Upper lobe of left lung (tissue), 4 donors: ENCODE results near the gene NUPR1.

Experiments
- POLR2A ChIP-seq, 4 donors: fragments of 450-650 bp; IDR thresholded peaks; one replicate each; pipeline ENCODE4 v1.5.1; 2016 to 2017; ENCODE audit warnings: antibody characterized with exemption in 4 of 4, mild to moderate bottlenecking in 2 of 4
- POLR2AphosphoS5 ChIP-seq, 2 donors: sonication (generic); formaldehyde crosslinking; IDR thresholded peaks; one replicate each; pipeline ENCODE4 v1.5.1; 2017; ENCODE audit warnings: antibody characterized with exemption in 2 of 2
- TF ChIP-seq, protein P1 (sequence below), 6 experiments: fragments of 450-650 bp in 4 of 6; fragments of 200-600 bp in 2 of 6; sonication (generic) in 2 of 6; IDR thresholded peaks; one replicate each; pipeline ENCODE4 v1.5.1; 2016 to 2019; ENCODE audit warnings: antibody characterized with exemption in 6 of 6

DNA sequence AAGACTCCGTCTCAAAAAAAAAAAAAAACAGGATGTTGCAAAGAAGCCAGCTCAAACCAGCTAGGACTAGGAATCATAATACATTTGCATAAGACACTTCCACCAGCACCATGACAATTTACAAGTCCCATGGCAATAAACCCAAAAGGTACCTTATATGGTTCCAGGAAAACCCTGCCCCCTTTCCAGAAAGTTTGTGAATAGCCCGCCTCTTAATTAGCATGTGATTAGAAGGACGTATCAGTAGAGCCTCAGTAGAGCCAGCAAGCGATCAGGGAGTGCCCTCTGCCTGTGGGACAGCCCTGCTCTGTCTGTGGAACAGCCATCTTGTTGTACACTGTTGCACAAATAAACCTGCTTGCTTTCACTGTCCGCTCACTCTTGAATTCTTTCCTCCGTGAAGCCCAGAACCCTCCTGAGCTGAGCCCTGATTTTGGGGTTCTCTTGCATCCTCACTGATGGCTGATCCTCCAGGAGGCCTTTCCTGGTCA, 14.0 kb downstream of the NUPR1 start:
- TF ChIP-seq, protein P1, sequence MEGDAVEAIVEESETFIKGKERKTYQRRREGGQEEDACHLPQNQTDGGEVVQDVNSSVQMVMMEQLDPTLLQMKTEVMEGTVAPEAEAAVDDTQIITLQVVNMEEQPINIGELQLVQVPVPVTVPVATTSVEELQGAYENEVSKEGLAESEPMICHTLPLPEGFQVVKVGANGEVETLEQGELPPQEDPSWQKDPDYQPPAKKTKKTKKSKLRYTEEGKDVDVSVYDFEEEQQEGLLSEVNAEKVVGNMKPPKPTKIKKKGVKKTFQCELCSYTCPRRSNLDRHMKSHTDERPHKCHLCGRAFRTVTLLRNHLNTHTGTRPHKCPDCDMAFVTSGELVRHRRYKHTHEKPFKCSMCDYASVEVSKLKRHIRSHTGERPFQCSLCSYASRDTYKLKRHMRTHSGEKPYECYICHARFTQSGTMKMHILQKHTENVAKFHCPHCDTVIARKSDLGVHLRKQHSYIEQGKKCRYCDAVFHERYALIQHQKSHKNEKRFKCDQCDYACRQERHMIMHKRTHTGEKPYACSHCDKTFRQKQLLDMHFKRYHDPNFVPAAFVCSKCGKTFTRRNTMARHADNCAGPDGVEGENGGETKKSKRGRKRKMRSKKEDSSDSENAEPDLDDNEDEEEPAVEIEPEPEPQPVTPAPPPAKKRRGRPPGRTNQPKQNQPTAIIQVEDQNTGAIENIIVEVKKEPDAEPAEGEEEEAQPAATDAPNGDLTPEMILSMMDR (IDR thresholded peaks at IDR 0.05): no peak
- TF ChIP-seq POLR2AphosphoS5 (IDR thresholded peaks at IDR 0.05) (no peak), POLR2A (IDR thresholded peaks at IDR 0.05) (no peak)
